NCI-H748 (cell line): ENCODE results near the gene STXBP2.

Source experiments
- DNase-seq: peaks from one replicate; lab custom pipeline; 2025; ENCODE audit not compliant: unreplicated experiment; lab: John Stamatoyannopoulos, UW

The STXBP2 gene

DNA sequence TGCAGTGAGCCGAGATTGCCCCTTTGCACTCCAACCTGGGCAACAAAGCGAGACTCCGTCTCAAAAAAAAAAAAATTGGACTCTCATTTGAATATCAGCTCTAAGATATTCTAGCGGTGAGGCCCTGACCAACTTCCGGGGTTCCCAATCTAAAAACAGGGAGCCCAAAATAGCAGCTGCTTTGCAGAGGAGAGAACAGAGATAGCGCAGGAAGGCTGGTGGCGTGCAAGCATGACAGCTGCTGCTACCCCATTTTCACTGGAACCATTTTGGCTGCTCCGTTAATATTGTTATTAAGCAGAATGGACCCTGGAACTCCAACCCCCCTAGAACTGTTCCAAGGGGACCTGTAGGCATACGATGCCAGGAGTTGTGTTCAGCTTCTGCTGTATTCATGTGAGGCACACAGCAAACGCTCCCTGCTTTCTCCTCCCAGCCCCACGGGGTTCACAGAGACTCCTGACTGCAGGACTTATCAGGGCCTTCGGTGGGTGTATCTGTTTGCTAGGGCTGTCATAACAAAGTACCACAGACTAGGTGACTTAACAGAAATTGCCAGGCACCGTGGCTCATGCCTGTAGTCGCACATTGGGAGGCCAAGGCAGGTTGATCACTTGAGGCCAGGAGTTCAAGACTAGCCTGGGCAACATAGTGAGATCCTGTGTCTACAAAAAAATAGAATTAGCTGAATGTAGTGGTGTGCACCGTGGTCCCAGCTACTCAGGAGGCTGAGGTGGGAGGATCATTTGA lies 11.5 kb downstream of the STXBP2 start:
- DNase-seq, result no peak

DNA sequence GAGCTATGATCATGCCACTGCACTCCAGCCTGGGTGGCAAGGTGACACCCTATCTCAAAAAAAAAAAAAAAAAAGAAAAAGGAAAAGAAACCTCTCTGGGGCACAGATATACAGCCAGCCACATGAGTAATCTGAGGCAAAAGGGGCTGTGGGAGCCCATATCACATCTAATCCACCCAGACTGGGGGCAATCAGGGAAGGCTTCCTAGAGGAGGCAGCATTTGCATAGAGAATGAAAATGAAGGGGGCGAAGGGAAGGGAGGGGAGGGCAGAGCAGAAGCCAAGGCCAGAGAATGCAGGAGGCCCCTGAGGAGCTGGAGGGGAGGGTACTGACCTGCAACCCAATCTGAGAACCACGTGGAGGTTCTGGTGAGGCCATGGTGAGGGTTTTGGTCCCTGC lies 13.2 kb downstream of the STXBP2 start:
- no peak for DNase-seq

DNA sequence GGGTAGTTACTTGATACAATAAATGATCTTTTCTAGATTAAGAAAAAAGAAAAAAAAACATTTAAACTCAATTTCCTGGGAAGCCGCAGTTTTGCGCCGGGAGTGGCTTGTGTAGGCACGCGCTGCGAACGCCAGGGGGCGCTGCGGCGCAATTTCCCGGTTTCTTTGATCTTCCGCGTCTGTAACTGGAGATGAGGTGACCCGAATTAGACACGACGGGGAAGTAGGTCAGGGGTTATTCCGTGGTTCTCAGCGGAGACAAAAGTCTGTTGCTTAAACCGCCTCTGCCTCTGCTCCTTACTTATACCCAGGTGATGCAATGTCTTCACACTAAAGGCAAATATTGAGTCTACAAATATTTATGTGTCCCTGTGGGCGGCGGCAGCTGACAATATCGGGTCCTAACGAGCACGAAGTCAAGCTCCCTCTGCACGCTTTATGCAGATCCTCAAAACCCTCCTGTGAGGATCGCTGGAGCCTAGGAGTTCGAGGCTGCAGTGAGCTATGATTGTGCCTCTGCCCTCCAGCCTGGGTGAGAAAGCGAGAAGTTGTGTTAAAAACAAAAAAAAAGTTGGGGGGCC lies 15.2 kb downstream of the STXBP2 start:
- peak; percentile 70 for DNase-seq

DNA sequence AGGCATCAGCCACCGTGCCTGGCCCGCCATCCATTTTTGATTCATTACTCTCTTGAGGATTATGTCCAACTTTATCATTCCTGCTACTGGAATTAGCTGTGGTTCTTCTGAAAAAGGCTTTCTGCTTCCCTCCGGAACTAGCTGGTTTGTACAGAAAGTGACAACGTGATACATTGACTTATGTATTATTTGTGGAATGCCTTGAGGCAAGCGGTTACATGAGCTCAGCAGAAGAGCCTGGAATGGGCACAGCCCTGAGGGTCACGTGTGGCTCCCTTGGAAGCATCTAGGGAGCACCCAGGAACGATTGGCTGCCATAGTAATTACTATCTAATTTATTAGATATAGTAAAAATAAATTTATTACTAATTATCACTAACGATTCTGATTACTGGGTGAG lies 17.5 kb downstream of the STXBP2 start:
- DNase-seq, result no peak

DNA sequence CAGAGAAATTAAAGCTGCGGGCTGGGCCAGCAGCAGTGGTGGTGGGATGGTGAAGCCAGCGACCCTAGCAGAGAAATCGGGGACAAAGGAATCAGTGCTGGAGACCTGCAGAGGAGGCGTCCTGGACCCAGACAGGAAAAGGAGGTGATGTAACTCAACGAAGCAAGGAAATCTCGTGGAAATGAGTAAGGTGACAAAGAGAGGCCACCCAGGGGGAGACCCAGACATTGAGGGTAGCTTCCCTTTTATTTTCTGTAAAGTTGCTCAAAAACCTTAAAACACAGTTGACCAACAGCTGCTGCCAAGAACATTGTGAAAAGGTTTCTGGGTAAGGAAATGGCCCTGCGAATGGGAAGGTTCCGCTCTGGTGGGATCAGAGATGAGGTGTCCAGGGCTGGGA lies 18.7 kb downstream of the STXBP2 start:
- no peak for DNase-seq

DNA sequence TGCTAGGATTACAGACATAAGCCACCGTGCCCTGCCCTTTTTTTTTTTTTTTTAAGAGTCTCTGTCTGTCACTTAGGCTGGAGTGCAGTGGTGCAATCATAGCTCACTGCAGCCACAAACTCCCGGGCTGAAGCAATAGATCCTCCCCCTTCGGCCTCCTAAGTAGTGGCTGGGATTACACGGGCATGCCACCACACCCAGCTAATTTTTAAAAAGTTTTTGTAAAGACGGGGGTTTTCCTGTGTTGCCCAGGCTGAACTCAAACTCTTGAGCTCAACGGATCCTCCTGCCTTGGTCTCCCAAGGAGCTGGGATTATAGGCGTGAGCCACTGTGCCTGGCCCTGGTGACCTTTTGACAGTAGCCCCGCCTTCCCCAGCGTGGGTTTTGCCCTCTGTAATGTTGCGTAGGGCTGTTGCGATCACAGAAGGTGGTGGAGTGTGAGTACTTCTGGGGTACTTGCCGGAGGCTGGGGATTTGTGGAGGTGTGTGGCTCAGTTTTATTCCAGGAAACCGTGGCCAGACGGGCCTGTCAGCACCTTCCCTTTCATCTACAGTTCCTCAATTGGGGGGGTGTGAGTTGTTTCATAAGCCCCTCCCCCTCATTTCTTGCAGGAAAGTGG lies 20.3 kb downstream of the STXBP2 start:
- DNase-seq, result no peak

DNA sequence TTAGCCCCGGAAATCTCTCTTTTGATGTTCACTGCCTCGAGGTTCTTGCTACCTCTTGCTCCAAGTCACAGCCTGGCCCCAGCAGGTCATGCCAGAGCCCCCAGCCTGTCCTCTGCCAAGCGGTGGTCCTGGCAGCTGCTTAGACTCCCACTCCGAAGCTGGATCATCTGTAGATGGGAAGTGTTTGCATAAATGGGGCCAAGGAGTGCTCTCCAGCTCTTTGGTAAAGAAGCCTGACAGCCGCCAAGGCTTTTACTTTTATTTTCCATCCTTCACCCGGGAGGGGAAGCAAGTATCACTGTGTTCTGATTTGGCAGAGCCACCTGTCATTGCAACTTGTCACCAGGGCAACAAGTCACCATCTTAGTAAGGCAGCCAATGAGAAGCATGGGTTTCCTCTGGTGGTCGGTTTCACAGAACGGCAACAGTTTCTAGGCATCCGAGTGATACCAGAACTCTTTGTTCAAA lies 21.3 kb downstream of the STXBP2 start:
- DNase-seq, result peak; percentile 34

DNA sequence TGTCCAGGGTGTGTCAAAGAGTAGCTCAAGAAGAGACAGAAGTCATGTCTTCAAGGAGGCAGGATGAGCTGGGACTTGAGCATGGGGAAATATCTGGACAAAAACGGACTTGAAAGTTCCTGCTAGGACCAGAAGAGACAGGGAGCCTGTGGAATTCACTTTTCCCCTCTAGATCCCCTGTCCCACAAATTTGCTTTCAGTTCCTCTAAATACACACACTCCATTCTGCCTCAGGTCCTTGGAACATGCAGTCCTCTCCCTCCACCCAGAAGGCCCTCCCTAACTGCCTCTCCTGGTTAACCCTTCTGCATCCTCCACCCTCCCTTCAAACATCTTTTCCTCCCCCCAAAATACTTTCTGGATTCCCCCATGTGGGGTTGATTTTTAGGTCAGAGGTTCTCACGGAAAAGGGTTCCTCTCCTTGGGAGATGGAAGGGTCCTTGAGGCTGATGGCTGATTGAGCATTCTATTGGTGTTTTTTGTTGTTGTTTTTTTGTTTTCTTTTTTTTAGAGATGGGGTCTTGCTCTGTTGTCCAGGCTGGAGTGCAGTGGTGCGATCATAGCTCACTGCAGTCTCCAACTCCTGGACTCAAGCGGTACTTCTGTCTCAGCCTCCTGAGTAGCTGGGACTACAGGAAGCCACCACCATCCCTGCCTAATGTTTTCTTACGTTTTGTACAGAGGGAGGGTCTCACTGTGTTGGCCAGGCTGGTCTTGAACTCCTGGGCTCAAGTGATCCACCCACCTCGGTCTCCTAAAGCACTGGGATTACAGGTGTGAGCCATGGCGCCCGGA lies 25.0 kb downstream of the STXBP2 start:
- no peak for DNase-seq

DNA sequence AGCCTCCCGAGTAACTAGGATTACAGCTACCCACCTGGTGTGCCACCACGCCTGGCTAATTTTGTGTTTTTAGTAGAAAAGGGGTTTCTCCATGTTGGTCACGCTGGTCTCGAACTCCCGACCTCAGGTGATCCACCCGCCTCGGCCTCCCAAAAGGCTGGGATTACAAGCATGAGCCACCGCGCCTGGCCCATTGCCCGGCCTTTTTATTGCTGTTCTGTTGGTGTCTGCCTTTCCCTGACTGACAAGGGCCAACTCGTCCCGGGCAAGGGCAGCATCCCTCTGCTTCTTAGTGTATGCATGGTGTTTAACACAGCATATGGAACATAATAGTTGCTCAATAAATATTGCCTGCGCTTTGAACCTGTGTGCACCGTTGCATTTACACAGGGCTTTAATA lies 25.7 kb downstream of the STXBP2 start:
- DNase-seq, result no peak

DNA sequence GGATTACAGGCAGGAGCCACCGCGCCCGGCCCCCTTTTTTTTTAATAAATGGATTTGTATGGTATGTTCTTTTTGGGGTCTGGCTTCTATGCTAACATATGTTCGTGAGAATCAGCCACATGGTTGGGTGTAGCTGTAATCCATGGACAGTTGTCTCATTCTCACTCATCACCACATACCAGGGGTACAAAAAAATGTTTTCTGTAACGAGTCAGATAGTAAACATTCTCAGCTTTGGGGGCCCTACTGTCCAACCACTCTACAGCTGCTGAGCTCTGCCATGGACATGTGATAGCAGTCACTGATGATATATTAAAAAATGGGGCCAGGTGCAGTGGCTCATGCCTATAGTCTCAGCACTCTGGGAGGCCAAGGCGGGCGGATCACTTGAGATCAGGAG lies 26.8 kb downstream of the STXBP2 start:
- DNase-seq, result no peak

DNA sequence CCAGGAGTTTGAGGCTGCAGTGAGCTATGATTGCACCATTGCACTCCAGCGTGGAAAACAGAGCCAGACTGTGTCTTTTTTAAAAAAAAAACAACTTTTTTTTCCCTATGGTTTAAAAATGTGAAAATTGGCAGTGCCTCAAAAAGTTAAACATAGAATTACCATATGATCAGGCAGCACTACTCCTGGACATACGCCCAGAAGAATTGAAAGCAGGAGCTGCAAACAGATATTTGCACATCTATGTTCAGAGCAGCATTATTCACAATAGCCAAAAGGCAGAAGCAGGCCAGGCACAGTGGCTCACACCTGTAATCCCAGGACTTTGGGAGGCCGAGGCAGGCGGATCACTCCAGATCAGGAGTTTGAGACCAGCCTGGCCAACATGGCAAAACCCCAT lies 28.2 kb downstream of the STXBP2 start:
- DNase-seq, result no peak

DNA sequence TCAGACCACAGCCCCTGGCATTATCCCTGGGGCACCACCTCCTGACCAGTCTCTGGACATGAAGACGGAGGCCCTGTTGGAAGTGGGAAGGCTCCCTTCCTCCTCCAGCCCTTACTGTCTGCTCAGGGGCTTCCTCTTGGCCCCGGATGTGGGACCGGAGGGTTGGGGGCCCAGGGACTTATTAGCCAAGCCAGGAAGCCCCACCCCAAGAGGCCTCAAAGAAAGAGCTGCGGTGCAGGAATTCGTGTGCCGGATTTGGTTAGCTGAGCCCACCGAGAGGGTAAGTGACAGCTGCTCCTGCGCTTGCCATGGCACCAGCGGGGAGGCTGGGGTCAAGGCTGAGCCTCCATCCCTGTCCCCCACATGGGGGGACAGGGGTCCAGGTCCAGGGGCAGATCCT lies 31.9 kb downstream of the STXBP2 start, which contains the start of gene RETN:
TSS of gene RETN (plus strand) at position 208 of the 400 bp plus-strand sequence. CDS start 278 bp downstream, outside the sequence.
- no peak for DNase-seq

DNA sequence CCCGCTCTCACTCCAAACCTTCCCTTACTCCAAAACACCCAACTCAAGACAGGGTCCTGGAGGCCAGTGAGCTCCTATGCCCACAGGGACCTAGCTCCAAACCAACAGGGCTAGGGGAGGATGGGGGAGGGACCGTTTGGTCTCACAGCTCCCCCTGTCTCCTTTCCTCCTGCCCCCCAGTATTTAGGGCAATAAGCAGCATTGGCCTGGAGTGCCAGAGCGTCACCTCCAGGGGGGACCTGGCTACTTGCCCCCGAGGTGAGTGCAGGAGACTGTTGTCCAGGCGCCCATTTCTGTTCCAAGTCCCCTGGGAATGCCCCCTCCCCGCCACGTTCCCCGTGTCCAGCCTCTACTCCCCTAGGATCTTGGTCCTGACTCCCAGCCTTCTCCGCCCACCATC lies 32.7 kb downstream of the STXBP2 start:
- DNase-seq, result no peak

DNA sequence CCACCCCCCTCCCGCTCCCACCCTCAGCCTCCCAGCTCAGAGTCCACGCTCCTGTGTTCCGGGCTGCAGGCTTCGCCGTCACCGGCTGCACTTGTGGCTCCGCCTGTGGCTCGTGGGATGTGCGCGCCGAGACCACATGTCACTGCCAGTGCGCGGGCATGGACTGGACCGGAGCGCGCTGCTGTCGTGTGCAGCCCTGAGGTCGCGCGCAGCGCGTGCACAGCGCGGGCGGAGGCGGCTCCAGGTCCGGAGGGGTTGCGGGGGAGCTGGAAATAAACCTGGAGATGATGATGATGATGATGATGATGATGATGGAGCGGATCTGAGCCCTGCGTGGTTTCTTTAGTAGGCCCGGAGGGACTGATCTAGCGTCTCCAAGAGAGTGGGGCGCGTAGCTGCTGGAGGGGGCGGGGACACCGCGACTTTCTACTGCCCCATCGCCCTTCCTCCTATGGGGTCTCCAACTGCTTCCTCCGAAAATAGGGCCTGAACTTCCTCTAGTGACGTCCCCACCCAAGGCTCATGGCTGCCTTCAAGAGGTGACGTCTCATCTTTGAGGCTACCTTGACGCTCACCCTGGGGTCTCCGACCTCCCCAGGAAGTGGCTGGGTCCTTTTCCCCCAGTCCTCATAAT lies 33.4 kb downstream of the STXBP2 start:
- DNase-seq, result peak; percentile 43

DNA sequence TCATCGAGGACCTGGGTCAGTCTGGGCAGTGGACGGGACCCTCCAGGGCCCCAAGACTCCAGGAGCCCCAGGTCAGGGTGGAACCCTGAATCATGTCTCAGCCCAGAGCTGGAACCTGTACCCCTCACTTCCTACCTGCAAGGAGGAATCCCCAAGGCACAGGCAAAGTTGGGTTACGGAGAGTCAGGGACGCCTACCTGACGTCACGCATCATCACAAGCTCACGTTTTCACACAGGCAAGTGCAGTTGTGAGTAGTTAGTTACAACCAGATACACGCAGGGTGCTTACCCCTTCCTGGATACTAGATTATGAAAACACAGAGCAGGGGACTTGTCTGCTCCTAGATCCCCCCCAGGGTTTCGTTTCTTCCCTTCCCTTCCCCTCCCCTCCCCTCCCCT lies 33.9 kb downstream of the STXBP2 start:
- DNase-seq, result no peak

DNA sequence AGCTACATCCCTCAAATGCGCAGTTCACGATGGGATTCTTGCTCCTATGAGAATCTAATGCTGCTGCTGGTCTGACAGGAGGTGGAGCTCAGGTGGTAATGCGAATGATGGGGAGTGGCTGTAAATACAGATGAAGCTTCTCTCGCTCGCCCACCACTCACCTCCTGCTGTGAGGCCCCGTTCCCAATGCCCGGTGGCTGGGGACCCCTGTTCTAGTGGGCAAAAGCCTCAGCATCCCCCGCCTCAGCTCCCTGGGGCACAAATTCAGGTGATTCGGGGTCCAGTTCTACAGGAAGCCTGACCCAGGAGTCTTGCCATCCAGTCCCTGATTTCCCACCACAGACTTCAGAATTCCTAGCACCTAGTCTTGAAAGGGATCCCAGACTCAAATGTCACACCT lies 35.6 kb downstream of the STXBP2 start:
- DNase-seq, result no peak

DNA sequence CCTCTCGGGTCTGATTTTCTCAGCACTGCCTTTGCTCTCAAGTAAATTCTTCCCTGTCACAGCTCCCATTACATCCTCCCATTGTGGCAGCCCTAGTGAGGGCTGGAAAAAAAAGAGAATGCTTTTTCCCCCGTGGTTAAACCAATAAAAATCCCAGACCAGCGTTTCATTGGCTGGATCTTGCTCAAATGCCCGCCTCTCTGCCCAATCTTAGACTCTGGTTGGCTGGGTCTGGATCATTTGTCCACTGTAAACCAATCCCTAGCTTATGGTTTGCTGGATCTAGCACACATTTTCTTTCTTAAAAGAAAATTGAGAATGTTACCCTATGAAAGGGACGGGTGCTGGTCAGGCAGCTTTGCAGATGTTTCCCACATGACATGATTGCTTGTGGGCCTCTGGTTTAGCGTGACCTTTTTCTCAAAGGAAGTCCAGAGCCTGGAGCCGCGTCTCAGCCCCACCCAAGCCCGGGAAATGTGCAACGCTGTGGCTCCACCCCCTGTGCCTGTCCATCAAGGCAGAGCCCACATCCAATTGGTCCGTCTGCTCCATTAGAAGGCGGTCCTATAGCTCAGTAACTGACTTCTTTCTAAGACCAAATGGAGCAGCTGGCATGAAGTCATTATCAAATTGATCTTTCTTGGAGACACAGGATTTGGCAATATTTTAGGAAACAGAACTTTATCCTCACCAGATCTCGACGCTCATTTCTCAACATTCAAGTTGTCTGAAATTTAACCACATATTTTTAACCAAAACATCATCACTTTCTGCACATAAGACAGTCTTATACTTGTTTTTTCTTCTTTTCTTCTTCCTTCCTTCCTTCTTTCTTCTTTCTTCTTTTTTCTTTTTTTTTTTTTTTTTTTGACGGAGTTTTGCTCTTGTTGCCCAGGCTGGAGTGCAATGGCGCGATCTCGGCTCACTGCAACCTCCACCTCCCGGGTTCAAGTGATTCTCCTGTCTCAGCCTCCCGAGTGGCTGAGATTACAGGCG lies 37.4 kb downstream of the STXBP2 start:
- peak; percentile 71 for DNase-seq

DNA sequence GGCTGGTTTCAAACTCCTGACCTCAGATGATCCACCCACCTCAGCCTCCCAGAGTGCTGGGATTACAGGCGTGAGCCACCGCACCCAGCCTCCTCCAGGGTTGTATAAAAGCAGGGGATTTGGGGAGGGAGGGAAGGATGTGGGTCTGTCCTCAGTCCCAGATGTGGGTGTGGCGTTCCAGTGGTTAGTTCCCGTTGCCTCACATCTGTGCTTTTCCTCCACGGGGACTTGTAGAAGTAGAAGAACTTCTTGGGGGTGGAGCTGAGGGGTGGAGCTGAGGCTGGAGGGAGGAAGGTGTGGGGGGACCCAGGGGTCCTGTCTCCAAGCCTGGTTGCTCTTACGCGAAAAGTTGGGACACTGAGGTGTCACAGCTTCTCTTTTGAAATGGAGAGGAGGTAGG lies 39.5 kb downstream of the STXBP2 start:
- no peak for DNase-seq

DNA sequence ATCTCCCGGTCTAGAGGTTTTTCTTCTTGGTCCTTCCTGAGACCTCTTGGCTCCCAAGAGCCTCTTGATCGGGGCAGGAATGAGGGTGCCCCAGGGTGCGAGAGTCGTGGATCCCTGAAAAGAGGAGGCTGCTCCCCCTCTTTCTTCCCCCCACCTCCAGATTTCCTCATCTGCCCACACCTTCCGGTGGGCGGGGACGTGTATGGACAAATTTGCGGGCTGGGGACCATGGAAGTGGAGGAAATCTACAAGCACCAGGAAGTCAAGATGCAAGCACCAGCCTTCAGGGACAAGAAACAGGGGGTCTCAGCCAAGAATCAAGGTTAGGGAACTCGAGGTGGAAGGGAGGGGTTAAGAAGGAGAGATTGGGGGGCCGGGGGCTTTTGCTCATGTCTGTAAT lies 39.9 kb downstream of the STXBP2 start, which contains the start of gene MCEMP1:
TSS of gene MCEMP1 (plus strand) at position 237 of the 400 bp plus-strand sequence. CDS start at position 268, 31 bp downstream.
- no peak for DNase-seq
